Measurements from ENCODE around the gene PTBP1. TPM values are rescaled to one million over a fixed set of nuclear protein-coding genes. Genes with fewer than 3 reads are reported as not detected.
"Not testable (repeated sequence)": the region's sequence is repeated elsewhere in the genome, so short reads cannot be mapped to it uniquely, and the experiment has no call there.

PTBP1 gene
- total and polyA plus RNA-seq, 2 experiments from 2014 or later: 178 to 219 TPM

GRCh38 chr19:844546-844971, 47.3 kb downstream of the PTBP1 start:
- no peak overlapping the region for H3K4me3 ChIP-seq
- no peaks in the 10 kb centered on the region for H3K9me3 ChIP-seq (ENCODE audit: low read depth)
- H3K27me3 ChIP-seq: peaks cover 27% of the 10 kb centered on the region
- no peaks in the 10 kb centered on the region for H3K36me3 ChIP-seq (replicated peaks; ENCODE audit: insufficient read depth, low read depth)
- no peak overlapping the region for H2AFZ ChIP-seq
- WGBS (ENCODE audit: low lambda C conversion rate, missing lambda C conversion rate): 71% methylated on average over 11 of the region's 11 CpGs
- no peak for DNase-seq (ENCODE audit: low spot score)
- no peaks in the 10 kb centered on the region for H4K20me1 ChIP-seq (ENCODE audit: insufficient read depth, poor library complexity, severe bottlenecking)
- H3K4me2 ChIP-seq: no peak overlapping the region
- peaks cover 10% of the 10 kb centered on the region for H3K4me1 ChIP-seq (ENCODE audit: insufficient read depth)
- H3K79me2 ChIP-seq: no peaks in the 10 kb centered on the region
- TF ChIP-seq EZH2 (IDR thresholded peaks at IDR 0.05; ENCODE audit: borderline replicate concordance): no peak
- no peak overlapping the region for H3K27ac ChIP-seq
- H3K9me2 ChIP-seq (replicated peaks; ENCODE audit: insufficient read depth): no peaks in the 10 kb centered on the region

DNA sequence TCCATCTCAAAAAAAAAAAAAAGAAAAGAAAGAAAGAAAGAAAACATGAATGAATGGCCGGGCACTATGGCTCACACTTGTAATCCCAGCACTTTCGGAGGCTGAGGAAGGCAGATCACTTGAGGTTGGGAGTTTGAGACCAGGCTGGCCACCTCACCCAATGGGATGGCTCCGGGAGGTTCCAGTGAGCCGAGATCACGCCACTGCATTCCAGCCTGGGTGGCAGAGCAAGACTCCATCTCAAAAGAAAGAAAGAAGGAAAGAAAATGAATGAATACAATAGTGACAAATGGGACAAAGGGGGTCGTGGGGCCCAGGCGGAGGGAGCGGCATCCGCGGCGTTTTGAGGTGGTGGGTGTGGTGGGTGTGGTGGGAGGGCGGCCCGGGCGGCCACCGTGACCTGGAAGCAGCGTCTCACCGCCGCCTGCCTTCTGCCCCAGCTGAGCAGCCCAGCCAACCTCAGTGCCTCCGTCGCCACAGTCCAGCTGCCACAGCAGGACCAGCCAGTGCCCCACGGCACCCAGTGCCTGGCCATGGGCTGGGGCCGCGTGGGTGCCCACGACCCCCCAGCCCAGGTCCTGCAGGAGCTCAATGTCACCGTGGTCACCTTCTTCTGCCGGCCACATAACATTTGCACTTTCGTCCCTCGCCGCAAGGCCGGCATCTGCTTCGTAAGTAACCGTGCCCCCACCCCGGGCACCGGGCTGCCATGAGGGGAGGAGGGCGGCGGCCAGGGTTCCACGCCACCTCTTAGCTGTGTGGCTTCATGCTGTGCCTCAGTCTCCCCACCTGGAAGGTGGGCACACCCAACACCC, 48.7 kb downstream of the PTBP1 start:
- TF ChIP-seq CTCF (IDR thresholded peaks at IDR 0.05; ENCODE audit: poor library complexity) (no peak), EZH2phosphoT487 (IDR thresholded peaks at IDR 0.05; ENCODE audit: low read depth, severe bottlenecking, unreplicated experiment) (no peak), EZH2 (IDR thresholded peaks at IDR 0.05; ENCODE audit: borderline replicate concordance) (no peak)
- Histone ChIP-seq H3K9me3 (ENCODE audit: low read depth) (no peaks in the 10 kb centered on the region), H3K9me2 (replicated peaks; ENCODE audit: insufficient read depth) (no peaks in the 10 kb centered on the region), H4K20me1 (ENCODE audit: insufficient read depth, poor library complexity, severe bottlenecking) (no peaks in the 10 kb centered on the region), H3K27me3 (peaks cover 27% of the 10 kb centered on the region), H3K36me3 (replicated peaks; ENCODE audit: insufficient read depth, low read depth) (no peaks in the 10 kb centered on the region), H3K4me1 (ENCODE audit: insufficient read depth) (peaks cover 10% of the 10 kb centered on the region), H3K4me3 (no peak overlapping the region), H3K79me2 (no peaks in the 10 kb centered on the region), H3K27ac (no peak overlapping the region), H2AFZ (no peak overlapping the region), H3K4me2 (no peak overlapping the region)
- 90% methylated on average over 18 of the region's 37 CpGs for WGBS (ENCODE audit: low lambda C conversion rate, missing lambda C conversion rate)
- no peak for DNase-seq (ENCODE audit: low spot score)

DNA sequence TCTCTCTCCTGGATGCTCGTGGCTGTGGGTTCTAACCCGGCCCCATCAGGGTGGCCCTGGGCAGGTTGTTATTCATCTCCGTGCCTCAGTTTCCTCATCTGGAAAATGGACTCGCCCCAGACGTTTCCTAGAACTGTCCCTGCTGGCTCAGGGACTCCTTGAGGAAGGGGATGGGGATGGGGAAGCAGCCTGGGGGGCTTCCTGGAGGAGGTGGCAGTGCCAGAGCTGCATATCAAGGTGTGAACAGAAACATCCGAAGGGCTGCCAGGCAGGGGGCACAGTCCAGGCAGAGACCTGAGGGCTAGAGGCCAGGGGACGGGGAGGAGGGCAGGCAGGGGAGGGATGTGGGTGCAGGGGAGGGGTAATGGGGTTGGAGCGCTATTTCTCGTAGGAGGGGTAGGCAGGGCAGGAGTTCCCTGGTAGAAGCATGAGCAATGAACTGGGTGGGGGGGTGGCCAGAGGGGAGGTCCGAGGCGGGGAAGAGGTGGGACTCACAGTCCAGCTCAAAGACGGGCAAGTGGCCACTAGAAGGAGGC, 51.2 kb downstream of the PTBP1 start:
- Histone ChIP-seq H3K27ac (no peak overlapping the region), H4K20me1 (ENCODE audit: insufficient read depth, poor library complexity, severe bottlenecking) (no peaks in the 10 kb centered on the region), H2AFZ (no peak overlapping the region), H3K4me1 (ENCODE audit: insufficient read depth) (peaks cover 5% of the 10 kb centered on the region), H3K4me3 (no peak overlapping the region), H3K9me3 (ENCODE audit: low read depth) (no peaks in the 10 kb centered on the region), H3K27me3 (peaks cover 18% of the 10 kb centered on the region), H3K9me2 (replicated peaks; ENCODE audit: insufficient read depth) (no peaks in the 10 kb centered on the region), H3K36me3 (replicated peaks; ENCODE audit: insufficient read depth, low read depth) (no peaks in the 10 kb centered on the region), H3K79me2 (no peaks in the 10 kb centered on the region), H3K4me2 (no peak overlapping the region)
- 73% methylated on average over 12 of the region's 12 CpGs for WGBS (ENCODE audit: low lambda C conversion rate, missing lambda C conversion rate)
- no peak for TF ChIP-seq EZH2 (IDR thresholded peaks at IDR 0.05; ENCODE audit: borderline replicate concordance)
- TF ChIP-seq EZH2phosphoT487 (IDR thresholded peaks at IDR 0.05; ENCODE audit: low read depth, severe bottlenecking, unreplicated experiment): no peak
- no peak for TF ChIP-seq CTCF (IDR thresholded peaks at IDR 0.05; ENCODE audit: poor library complexity)
- DNase-seq (ENCODE audit: low spot score): no peak

DNA sequence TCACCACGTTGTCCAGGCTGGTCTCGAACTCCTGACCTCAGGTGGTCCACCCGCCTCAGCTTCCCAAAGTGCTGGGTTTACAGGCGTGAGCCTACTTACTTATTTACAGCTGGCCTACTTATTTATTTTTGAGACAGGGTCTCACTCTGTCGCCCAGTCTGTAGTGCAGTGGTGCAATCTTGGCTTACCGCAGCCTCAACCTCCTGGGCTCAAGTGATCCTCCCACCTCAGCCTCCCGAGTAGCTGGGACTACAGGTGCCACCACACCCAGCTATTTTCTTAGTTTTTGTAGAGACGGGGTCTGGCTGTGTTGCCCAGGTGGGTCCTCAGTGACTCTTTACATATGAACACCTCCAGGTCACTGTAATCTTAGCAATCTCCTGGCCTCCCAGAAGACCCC, 51.9 kb downstream of the PTBP1 start:
- not testable (repeated sequence) for DNase-seq (ENCODE audit: low spot score); H3K4me2 ChIP-seq; H3K4me3 ChIP-seq; H4K20me1 ChIP-seq (ENCODE audit: insufficient read depth, poor library complexity, severe bottlenecking); H3K27ac ChIP-seq; H3K9me3 ChIP-seq (ENCODE audit: low read depth); H3K9me2 ChIP-seq (replicated peaks; ENCODE audit: insufficient read depth); H3K36me3 ChIP-seq (replicated peaks; ENCODE audit: insufficient read depth, low read depth); H3K4me1 ChIP-seq (ENCODE audit: insufficient read depth); H2AFZ ChIP-seq; H3K79me2 ChIP-seq
- WGBS (ENCODE audit: low lambda C conversion rate, missing lambda C conversion rate): 90% methylated on average over 8 of the region's 8 CpGs
- peaks cover 13% of the 10 kb centered on the region for H3K27me3 ChIP-seq
